Embryonic facial prominence (tissue), 1 donor: ENCODE data around the gene THBS2.
"Not testable (repeated sequence)": the region's sequence is repeated elsewhere in the genome, so short reads cannot be mapped to it uniquely, and the experiment has no call there.

Experiments used
- DNase-seq: peaks from one replicate; pipeline ENCODE4 v3.0.0-alpha.2; 2016; ENCODE audit errors: extremely low spot score

The THBS2 gene

GRCh38 chr6:169185692-169186485, 67.8 kb downstream of the THBS2 start:
- no peak for DNase-seq

GRCh38 chr6:169185011-169185521, 68.6 kb downstream of the THBS2 start:
- DNase-seq: no peak

DNA sequence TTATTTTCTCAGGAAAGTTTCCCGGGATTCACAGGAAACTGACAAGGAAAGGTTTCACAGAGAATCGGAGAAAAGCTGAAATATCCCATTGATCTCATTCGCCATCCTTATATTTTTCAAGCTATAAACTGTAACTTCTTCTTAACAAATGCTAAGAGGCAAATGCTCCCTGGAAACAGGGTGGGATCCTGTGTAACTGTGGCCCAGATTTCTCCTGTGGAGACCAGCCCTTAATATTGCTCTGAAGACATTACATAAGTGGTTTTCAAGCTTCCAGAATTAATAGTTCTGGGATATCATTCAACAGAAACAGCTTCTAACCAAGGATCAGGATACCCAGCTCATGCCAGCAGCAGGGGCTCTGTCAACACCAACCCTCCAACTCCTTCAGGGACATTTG, 69.2 kb downstream of the THBS2 start:
- DNase-seq: no peak

GRCh38 chr6:169183233-169183632, 70.4 kb downstream of the THBS2 start:
- DNase-seq: no peak

DNA sequence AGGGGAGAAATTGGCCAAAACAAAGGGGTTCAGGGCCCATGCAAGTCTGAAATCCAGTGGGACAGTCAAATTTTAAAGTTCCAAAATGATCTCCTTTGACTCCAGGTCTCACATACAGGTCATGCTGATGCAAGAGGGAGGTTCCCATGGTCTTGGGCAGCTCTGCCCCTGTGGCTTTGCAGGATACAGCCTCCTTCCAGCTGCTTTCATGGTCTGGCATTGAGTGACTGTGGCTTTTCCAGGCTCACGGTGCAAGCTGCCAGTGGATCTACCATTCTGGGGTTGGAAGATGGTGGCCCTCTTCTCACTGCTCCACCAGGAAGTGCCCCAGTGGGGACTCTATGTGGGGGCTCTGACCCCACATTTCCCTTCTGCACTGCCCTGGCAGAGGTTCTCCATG, 73.8 kb downstream of the THBS2 start:
- DNase-seq: not testable (repeated sequence)

GRCh38 chr6:169177516-169178166, 76.0 kb downstream of the THBS2 start:
- DNase-seq: peak; percentile 45

DNA sequence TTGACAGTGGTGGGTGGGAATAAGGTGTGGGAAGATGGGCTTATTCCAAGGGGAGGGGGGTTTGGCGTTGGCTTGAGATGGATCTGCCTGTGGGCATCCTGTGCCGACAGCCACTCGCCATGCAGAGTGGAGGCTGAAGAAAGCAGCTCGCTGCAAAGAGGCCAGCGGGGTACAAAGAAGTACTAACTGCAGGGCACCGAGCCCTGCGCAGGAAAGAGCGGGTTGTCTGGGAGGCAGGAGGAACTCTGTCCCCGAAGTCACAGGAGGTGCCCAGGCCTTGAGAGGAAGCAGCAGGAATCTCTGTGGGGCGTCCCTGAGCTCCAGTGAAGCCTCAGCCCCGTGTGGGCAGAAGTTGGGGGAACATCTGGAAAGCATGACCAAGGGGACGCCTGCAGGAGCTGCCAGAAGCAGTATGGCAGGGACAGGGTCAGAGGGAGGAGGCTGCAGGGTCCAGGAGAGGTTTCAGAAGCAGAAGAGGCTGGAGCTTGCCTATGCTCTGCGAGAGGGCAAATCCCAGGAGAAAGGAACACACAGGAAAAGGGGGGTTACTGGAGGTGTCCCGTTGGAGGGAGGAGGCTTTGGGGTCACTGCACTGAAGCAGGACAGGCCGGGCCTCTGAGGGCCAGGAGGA, 77.2 kb downstream of the THBS2 start:
- no peak for DNase-seq

- DNase-seq: no peak
Observed at GRCh38 chr6:169175360-169175887, 78.2 kb downstream of the THBS2 start.

- no peak for DNase-seq
Observed at GRCh38 chr6:169174516-169175359, 78.9 kb downstream of the THBS2 start.

GRCh38 chr6:169173532-169174268, 79.9 kb downstream of the THBS2 start:
- no peak for DNase-seq

DNA sequence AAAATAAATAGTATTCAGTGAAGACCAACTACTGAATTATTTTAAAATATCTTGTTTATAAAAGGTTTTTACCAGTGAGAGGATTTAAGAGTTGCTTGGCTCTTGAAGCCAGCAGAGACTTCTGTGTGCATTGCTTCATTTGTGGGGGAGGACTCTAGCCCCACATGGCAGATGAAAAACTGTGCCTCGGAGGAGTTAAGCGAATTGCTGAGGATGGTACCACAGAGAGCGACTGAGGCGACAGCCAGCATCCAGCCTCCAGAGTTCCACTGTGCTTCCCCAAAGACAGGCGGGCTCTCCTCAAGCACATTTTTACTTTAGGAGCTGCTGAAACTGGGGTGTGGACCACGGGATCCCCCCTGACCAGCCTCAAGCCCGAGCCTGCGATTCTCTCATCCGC, 80.7 kb downstream of the THBS2 start:
- DNase-seq: no peak

DNA sequence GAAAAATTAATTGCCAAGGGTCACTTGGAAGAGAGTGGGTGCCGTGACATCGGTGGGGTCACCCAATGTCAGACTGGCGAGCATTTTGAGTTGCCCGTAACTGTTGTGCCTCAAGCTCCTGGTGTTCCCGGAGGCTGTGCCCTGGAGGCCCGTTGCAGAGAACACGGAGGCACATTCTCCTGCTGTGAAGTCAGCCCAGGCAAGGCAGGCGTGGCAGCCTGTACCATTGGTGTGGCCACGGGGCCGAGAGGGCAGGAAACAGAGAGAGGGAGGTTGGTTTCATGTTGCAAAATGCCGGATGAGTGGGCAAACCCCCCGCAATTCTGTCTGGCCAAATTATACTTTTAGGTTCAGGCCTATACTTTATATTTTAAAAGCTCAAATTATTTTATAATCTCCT, 81.2 kb downstream of the THBS2 start:
- no peak for DNase-seq

DNA sequence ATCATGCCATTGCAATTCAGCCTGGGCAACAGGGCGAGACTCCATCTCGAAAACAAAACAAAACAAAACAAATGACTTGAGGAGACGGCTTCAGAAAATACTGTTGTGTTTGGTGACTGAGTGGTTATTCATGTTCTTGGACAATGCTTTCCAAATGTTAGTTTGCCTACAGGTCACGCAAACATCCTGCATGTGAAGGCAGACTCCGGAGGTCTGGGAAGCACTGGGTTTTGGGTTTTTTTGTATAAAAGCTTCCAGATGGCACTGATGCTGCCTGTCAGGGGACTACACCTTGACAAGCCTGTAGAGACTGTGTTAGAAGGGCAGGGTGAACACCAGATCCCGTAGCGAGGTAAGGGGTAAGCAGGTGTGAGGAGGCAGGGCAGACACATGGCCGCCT, 81.7 kb downstream of the THBS2 start:
- no peak for DNase-seq

- no peak for DNase-seq
Observed at GRCh38 chr6:169171016-169171415, 82.6 kb downstream of the THBS2 start.

DNA sequence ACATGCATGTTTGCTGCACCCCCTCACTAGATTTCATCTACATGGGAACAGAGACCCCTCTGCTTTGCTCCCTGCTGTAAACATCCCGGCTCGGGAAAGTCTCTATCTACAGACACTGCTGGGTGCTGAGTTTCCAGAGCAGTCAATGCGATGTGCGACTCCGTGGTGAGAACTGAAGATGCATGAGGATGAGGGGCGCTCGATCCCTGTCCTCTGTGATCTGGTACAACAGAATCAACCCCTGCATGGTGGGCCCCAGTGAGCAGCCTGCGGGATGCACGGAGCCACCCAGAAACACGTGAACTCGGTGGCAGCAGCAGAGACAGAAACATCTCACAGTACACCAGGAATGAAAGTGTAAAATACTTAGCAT, 83.1 kb downstream of the THBS2 start:
- DNase-seq: no peak

- no peak for DNase-seq
Observed at GRCh38 chr6:169169941-169170582, 83.6 kb downstream of the THBS2 start.

GRCh38 chr6:169169375-169169774, 84.3 kb downstream of the THBS2 start:
- no peak for DNase-seq

DNA sequence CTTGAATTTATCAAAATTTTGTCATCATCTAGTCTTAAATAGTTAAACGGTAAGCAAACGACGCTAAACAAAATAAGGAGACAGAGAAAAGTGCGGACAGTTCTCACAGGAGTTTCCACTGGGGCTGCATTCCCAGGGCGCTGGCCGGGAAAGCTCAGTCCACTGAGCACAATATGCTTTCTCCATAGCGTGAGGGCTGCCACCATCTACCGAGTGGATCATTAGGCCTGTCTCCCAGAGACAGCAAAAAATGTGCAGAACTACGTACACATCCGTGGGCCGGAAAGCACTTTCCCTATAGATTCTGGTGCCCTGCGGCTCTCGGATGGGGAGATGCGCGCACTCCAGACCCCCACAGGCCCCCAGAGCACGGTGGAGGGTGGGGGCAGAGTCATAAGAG, 84.9 kb downstream of the THBS2 start:
- DNase-seq: no peak

- DNase-seq: no peak
Observed at GRCh38 chr6:169168302-169168630, 85.4 kb downstream of the THBS2 start.

DNA sequence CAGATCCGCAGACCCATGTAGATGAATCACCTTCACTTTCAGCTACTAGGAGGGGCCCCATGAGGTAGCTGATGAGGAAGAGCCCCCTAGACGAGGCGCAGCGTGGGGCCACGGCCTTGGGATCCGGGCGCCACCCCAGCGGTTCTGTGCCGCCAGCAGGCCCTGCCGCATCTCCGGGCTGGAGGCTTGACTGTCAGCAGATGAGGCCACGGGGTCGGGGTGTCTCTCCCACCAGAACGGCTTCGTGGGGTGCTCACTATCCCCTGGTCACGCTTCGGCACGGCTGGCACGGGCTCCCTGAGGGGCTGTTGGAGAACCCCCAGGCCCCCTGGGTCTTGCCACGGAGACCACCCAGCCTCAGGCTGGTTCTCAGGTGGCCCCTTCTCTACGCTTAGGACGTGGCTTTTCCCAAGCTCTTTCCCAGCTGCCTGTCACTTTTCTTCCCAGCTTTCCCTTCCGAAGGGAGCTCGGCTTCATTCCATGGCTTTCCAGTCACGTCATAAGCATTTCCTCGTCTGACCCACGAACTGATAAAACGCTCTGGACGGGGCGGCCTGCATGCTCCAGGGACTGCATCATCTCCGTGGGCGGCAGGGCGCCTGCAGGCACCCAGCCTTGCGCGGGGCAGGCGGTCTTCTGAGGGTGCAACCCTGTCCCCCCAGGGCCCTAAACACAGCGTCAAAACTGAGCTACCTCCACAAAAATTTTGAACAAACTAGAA, 85.9 kb downstream of the THBS2 start:
- DNase-seq: no peak
